ENCODE data around the gene KCNH1.

GRCh38 chr1:210822241-210822640 lies 311.7 kb downstream of the KCNH1 start:
- TF ChIP-seq CTCF (IDR thresholded peaks at IDR 0.05), result no peak
- no peak for TF ChIP-seq POLR2A (IDR thresholded peaks at IDR 0.05)
- TF ChIP-seq POLR2AphosphoS5 (IDR thresholded peaks at IDR 0.05), result no peak

Data from prostate gland (tissue), 2 donors.